SU-DHL-6 (cell line): Measurements from ENCODE around the gene NOL12.
A peak's percentile ranks its signal among the peaks of the same experiment; 100 is the strongest.

Experiments
- H2AFZ ChIP-seq: fragments of 200-600 bp; sonication (generic); 2 replicates; pipeline ENCODE4 v1.6.1; 2014; ENCODE audit warnings: low read depth, mild to moderate bottlenecking, moderate library complexity, mixed read lengths, antibody characterized with exemption, low read length; ENCODE audit not compliant: severe bottlenecking
- H3F3A ChIP-seq: fragments of 200-600 bp; shearing (Covaris generic); 2 replicates; pipeline ENCODE4 v1.6.0; 2016; ENCODE audit warnings: antibody characterized with exemption, mild to moderate bottlenecking; ENCODE audit not compliant: insufficient read depth
- H3K27ac ChIP-seq: fragments of 200-600 bp; sonication (generic); 2 replicates; pipeline ENCODE4 v1.5.1; 2016; ENCODE audit warnings: low read depth, mild to moderate bottlenecking, low read length, moderate library complexity, mixed read lengths
- H3K27me3 ChIP-seq: fragments of 200-600 bp; sonication (generic), shearing (Covaris generic); 2 replicates; pipeline ENCODE4 v1.6.0; 2014; ENCODE audit warnings: mild to moderate bottlenecking, low read length
- H3K36me3 ChIP-seq: fragments of 200-600 bp; sonication (generic); 2 replicates; pipeline ENCODE4 v1.6.1; 2014; ENCODE audit warnings: mild to moderate bottlenecking, low read length, mixed read lengths
- H3K4me2 ChIP-seq: fragments of 300-600, 200-600 bp; shearing (Covaris generic), sonication (generic); 2 replicates; pipeline ENCODE4 v1.6.0; 2014; ENCODE audit warnings: low read length, low read depth, mild to moderate bottlenecking; ENCODE audit not compliant: poor library complexity, severe bottlenecking
- H3K4me3 ChIP-seq: fragments of 200-600 bp; sonication (generic); 2 replicates; pipeline ENCODE4 v1.5.1; 2014; ENCODE audit warnings: antibody characterized with exemption, low read length, mild to moderate bottlenecking, mixed read lengths; ENCODE audit not compliant: insufficient read depth, poor library complexity, severe bottlenecking
- H3K79me2 ChIP-seq: fragments of 200-600 bp; sonication (generic); 2 replicates; pipeline ENCODE4 v1.6.1; 2014; ENCODE audit warnings: mild to moderate bottlenecking, low read length, moderate library complexity; ENCODE audit not compliant: insufficient read depth
- H3K9ac ChIP-seq: fragments of 200-600 bp; sonication (generic); 2 replicates; pipeline ENCODE4 v1.7.0; 2014; ENCODE audit warnings: mild to moderate bottlenecking, low read length
- H3K9me2 ChIP-seq: fragments of 200-600 bp; sonication (generic); replicated peaks from 2 replicates; pipeline ENCODE4 v1.6.1; 2014; ENCODE audit warnings: low read length; ENCODE audit not compliant: insufficient read depth
- H3K9me3 ChIP-seq: fragments of 200-600 bp; sonication (generic); 2 replicates; pipeline ENCODE4 v1.6.1; 2014; ENCODE audit warnings: low read length, mixed read lengths; ENCODE audit not compliant: insufficient read depth
- H4K20me1 ChIP-seq: fragments of 200-600 bp; sonication (generic); 2 replicates; pipeline ENCODE4 v1.6.1; 2014; ENCODE audit warnings: low read depth, mild to moderate bottlenecking, antibody characterized with exemption, low read length, moderate library complexity, mixed read lengths
- CTCF ChIP-seq: fragments of 200-600 bp; sonication (generic); IDR thresholded peaks from one replicate; pipeline ENCODE4 v1.5.1; 2017; ENCODE audit warnings: antibody characterized with exemption, mild to moderate bottlenecking, low read length, moderate library complexity; ENCODE audit not compliant: insufficient read depth, poor library complexity, severe bottlenecking
- EZH2phosphoT487 ChIP-seq: fragments of 200-600 bp; sonication (generic), shearing (Covaris generic); conservative IDR thresholded peaks from 2 replicates; pipeline ENCODE4 v1.6.1; 2018; ENCODE audit warnings: mild to moderate bottlenecking, antibody characterized with exemption, low read length, moderate library complexity, mixed read lengths

Gene NOL12

GRCh38 chr22:37661160-37661924, 24.8 kb upstream of the NOL12 start:
- Histone ChIP-seq H3K4me2 (peak overlapping the region; percentile 94), H3K9me3 (no peaks in the 10 kb centered on the region), H3K27ac (peak overlapping the region; percentile 74), H3K9me2 (no peaks in the 10 kb centered on the region), H3K9ac (peak overlapping the region; percentile 85), H3K36me3 (no peaks in the 10 kb centered on the region), H4K20me1 (peaks cover 3% of the 10 kb centered on the region; the same call in 1 of the 2 replicates), H3K4me3 (peak overlapping the region; percentile 89), H3K27me3 (no peaks in the 10 kb centered on the region), H2AFZ (no peak overlapping the region), H3F3A (peaks cover 21% of the 10 kb centered on the region), H3K79me2 (peaks cover 67% of the 10 kb centered on the region)
- TF ChIP-seq CTCF = peak; percentile 64
- TF ChIP-seq EZH2phosphoT487 = no peak

DNA sequence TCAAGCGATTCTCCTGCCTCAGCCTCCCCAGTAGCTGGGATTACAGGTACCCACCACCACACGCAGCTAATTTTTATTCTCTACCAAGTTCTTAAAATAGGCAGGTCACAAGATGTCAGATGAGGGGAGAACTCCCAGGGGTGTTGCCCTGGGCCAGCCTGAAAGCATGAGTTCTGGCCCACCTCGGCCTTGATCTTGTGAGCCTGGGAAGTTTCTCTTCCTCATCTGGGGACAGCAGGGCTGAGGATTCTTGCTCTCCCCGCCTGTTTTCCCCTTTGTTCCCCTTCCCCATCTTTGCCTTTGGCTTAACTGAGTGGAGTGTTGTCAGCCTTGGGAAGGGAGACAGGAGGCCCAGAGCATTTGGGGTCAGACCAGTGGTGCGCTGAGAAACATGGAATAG, 24.1 kb upstream of the NOL12 start:
- no peaks in the 10 kb centered on the region for H3K9me2 ChIP-seq
- no peaks in the 10 kb centered on the region for H3K9me3 ChIP-seq
- peaks cover 20% of the 10 kb centered on the region for H3F3A ChIP-seq
- TF ChIP-seq CTCF = no peak
- no peak for TF ChIP-seq EZH2phosphoT487
- peaks cover 3% of the 10 kb centered on the region; the same call in 1 of the 2 replicates for H4K20me1 ChIP-seq
- peak overlapping the region; percentile 19; the same call in 1 of the 2 replicates for H3K9ac ChIP-seq
- H3K27me3 ChIP-seq = no peaks in the 10 kb centered on the region
- H2AFZ ChIP-seq = no peak overlapping the region
- no peak overlapping the region for H3K4me3 ChIP-seq
- no peaks in the 10 kb centered on the region for H3K36me3 ChIP-seq
- H3K79me2 ChIP-seq = peaks cover 67% of the 10 kb centered on the region
- peak overlapping the region; percentile 47 for H3K27ac ChIP-seq
- peak overlapping the region; percentile 94 for H3K4me2 ChIP-seq

DNA sequence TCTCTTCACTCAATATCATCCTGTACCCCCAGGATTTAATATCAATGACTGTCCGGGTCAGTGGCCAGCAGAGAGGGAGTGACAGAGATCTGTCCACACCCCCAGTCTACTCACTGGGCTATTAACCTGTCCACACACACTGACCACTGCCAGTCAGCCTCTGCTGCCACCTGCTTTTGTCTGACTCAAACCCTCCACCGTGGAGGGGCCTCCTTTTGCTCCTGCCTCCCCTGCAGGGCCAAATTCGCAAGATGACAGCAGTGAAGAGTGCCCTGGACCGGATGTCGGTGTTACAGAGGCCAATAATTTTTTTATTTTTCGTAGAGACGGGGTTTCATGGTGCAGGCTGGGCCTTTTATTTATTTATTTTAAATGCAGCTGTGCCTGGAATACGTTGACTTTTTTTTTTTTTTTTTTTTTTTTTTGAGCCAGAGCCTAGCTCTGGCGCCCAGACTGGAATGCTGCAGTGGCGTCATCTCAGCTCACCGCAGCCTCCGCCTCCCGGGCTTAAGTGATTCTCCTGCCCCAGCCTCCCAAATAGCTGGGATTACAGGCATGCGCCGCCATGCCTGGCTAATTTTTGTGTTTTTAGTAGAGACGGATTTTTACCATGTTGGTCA, 22.5 kb upstream of the NOL12 start:
- H3K27ac ChIP-seq = peak overlapping the region; percentile 44
- no peak overlapping the region for H3K4me3 ChIP-seq
- H4K20me1 ChIP-seq = peaks cover 3% of the 10 kb centered on the region; the same call in 1 of the 2 replicates
- peaks cover 20% of the 10 kb centered on the region for H3F3A ChIP-seq
- peaks cover 67% of the 10 kb centered on the region for H3K79me2 ChIP-seq
- no peaks in the 10 kb centered on the region for H3K9me3 ChIP-seq
- no peak overlapping the region for H2AFZ ChIP-seq
- no peaks in the 10 kb centered on the region for H3K9me2 ChIP-seq
- no peak for TF ChIP-seq EZH2phosphoT487
- no peak for TF ChIP-seq CTCF
- H3K4me2 ChIP-seq = peak overlapping the region; percentile 10
- H3K27me3 ChIP-seq = no peaks in the 10 kb centered on the region
- H3K36me3 ChIP-seq = no peaks in the 10 kb centered on the region
- H3K9ac ChIP-seq = no peak overlapping the region; the same call in 1 of the 2 replicates
